H54 (cell line): ENCODE measurements around the gene PITPNM1.
A peak's percentile ranks its signal among the peaks of the same experiment; 100 is the strongest.

Experiments
- DNase-seq: peaks from one replicate; pipeline ENCODE4 v3.0.0; 2011; ENCODE audit warnings: low spot score, mixed read lengths; ENCODE audit not compliant: insufficient read length
- FAIRE-seq: peaks from 3 replicates; lab custom pipeline; 2011; peaks lifted over from hg19 to GRCh38; lab: Jason Lieb, UNC
- POLR2A ChIP-seq: IDR thresholded peaks from 2 replicates; pipeline ENCODE4 v1.6.1; 2011; ENCODE audit warnings: low read depth, mild to moderate bottlenecking, low read length

The PITPNM1 gene

DNA sequence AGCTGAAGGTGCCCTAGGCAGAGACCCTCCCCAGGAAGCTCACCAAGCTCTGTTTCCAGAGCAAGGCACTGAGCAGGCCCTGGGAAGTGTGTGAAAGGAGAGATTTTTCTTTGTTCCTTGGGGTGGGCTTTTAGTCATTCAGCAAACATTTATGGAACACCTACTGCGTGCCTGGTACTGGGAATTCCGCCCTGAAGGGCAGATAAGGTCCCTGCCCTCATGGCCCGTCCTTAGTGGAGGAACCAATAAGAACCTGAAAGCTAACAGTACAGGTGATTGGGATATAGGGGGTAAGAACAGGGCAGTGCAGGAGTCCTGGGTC lies 40.0 kb downstream of the PITPNM1 start:
- DNase-seq (no peak), FAIRE-seq (no peak)
- no peak for TF ChIP-seq POLR2A

DNA sequence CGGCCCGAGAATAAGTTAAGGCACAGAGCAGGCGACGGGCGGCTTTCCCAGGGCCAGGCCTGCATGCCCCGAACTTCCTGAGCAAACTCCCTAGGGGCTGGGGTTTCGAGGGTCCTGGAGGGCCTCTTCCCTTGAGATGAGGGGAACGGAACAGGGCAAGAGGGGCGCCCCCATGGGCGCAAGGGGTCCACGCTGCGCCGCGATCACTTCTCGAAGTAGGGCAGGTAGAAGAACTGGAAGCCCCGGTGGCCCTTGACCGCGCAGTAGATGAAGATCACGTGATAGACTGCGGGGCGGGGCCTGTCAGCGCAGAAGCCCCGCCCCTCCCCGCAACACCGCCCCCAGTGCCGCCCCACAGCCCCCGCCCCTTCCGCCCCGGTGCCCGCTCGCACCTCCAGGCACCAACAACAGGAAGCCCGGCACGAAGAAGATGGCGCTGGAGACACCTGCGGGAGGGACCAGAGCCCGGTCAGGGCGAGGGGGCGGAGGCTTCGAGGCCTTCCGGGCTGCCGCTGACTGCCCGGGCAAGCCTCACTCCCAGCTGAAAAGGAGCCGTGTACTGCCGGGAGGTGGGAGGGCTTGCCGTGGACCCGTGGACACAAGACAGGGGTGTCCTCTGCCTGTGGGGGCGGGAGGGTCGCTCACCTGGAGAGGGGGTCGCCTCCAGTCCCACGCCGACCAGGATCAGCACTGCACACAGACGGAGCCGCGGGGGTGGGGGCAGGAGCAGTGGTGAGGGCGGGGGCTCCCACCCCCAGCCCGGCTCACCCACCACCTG lies 40.6 kb downstream of the PITPNM1 start:
- FAIRE-seq: no peak
- peak; percentile 85 for DNase-seq
- peak; percentile 44 for TF ChIP-seq POLR2A

DNA sequence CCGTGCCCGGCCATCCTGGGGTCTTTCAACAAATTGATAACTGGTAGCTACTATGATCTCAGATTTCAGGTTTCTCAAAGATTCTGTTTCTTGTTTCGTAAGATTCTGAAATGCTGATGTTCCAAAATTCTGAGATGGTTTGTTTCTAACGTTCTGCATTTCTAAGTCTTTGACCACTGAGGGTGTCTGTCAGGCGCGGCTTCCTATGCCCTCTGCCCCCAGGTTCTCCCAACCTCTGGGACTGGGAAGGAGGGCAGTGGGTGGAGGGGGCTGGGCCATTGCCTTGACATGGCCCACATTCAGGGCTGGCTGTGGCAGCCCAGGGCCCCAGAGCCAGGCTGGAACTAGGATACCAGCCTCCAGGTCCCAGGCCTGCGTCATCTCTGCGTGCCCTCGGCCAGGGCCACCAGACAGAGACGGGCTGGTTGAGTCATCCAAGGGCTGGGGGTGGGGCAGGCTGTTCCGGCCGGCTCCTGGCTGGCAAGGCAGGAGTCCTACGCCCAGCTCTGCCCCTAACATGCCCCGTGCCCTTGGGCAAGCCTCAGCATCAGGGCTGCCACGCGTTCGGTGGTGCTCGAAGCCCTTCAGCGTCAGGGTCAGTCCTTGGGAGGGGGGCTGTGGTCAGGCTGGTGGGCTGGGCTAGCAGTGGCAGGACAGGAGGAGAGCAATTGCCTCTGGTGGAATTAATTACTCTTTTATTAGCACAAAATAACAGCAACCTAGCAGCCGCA lies 41.3 kb downstream of the PITPNM1 start:
- no peak for FAIRE-seq
- DNase-seq: peak; percentile 96
- peak; percentile 36; the same call in 1 of the 2 replicates for TF ChIP-seq POLR2A

DNA sequence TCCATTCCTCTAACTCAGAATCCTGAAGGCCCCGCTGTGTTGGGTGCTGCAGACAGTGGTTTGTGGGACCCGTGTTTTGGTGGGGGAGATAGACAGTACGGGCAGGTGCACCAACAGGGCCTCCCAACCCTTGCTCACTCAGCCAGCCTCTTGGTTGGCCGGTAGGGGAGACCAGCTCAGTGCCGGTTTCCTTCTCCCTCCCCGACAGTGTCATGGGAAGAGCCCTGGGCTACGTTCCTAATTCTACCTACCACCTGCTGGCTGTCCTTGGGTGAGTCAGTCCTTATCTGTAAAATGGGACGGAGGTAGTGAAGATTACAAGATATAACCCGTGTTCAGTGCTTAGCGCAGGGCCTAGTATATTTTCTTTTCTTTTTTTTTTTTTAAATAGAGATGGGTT lies 42.0 kb downstream of the PITPNM1 start:
- no peak for DNase-seq
- TF ChIP-seq POLR2A: no peak
- no peak for FAIRE-seq

DNA sequence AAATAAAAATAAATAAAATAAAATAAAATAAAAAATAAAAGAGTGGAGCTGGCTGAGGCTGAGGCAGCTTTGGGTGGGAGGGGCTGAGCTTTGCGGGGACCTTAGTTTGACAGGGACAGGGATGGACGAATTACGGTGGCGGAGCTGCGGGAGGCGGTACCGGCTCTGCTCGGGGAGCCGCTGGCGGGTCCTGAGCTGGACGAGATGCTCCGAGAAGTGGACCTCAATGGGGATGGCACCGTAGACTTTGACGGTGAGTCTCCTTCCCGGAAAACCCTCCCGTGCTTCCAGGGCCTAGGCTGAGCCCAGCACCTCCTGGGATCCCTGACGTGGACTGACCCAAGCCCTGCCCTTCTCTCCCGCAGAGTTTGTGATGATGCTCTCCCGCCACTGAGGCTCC lies 46.9 kb downstream of the PITPNM1 start:
- DNase-seq (no peak), FAIRE-seq (no peak)
- no peak for TF ChIP-seq POLR2A

DNA sequence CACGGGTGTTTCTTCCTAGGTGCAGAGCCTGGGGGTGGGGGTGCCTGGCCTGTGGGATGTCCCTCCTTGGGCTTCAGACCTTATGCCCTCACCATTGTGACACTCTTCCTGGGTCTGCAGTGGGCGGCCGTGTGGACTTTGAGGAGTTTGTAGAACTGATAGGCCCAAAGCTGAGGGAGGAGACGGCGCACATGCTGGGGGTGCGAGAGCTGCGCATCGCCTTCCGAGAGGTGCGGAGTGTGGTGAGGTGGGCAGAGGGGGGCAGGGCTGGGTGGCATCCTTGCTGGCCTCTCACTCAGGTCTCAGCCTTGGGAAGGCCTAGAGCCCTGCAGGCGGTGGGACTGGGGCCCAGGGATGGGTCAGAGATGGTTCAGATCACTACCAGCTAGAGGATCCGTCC lies 47.7 kb downstream of the PITPNM1 start:
- no peak for TF ChIP-seq POLR2A
- no peak for DNase-seq
- no peak for FAIRE-seq

DNA sequence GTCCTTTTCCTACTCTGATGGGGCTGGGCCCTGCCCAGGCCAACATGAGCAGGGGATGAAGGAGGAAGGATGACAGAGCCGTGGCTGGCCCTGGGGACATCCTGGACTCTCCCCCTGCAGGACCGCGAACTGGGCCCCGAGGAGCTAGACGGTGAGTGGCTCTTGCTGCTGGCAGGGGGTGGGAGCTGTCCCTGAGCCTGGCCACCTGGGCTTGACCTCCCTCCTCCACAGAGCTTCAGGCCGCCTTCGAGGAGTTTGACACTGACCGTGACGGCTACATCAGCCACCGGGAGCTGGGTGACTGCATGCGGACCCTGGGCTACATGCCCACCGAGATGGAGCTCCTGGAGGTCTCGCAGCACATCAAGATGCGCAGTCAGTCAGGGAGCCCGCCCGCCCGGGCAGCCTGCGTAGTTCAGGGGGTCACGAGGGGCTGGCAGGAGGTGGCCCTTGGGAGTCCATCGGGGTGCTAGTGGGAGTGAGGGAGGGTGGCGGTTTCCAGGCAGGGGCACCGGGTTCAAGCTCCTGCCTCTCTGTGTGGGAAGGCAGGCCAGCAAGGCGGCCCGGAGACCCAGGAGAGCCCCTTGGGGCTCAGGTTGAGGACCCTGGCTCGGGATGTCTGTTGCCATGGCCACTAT lies 49.0 kb downstream of the PITPNM1 start:
- TF ChIP-seq POLR2A: no peak
- FAIRE-seq: no peak

DNA sequence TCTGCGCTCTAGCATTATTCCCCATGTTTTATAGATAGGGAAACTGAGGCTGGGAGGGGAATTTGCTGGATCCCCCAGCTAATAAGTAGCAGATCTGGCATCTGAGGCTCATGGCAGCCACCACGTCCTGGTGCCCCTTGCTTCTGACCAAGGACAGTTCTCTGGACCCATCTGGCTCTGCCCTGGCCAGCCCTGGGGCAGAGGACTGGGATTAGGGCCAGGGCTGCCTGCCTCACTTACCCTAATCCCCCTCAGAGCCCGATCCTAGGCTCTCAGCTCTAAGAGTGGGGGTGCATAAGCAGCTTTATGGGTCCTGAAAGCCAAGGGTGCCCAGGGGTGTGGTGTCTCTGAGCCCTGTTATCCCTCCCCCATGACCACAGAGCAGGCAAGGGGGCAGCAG lies 50.1 kb downstream of the PITPNM1 start, which contains the start of gene CABP4:
TSS of gene CABP4 (plus strand) at position 301 of the 400 bp plus-strand sequence. CDS start at position 371, 70 bp downstream.
- no peak for FAIRE-seq
- no peak for TF ChIP-seq POLR2A
- DNase-seq: no peak

More for the DNA sequence above, 49.0 kb downstream of the PITPNM1 start:
- DNase-seq: no peak

DNA sequence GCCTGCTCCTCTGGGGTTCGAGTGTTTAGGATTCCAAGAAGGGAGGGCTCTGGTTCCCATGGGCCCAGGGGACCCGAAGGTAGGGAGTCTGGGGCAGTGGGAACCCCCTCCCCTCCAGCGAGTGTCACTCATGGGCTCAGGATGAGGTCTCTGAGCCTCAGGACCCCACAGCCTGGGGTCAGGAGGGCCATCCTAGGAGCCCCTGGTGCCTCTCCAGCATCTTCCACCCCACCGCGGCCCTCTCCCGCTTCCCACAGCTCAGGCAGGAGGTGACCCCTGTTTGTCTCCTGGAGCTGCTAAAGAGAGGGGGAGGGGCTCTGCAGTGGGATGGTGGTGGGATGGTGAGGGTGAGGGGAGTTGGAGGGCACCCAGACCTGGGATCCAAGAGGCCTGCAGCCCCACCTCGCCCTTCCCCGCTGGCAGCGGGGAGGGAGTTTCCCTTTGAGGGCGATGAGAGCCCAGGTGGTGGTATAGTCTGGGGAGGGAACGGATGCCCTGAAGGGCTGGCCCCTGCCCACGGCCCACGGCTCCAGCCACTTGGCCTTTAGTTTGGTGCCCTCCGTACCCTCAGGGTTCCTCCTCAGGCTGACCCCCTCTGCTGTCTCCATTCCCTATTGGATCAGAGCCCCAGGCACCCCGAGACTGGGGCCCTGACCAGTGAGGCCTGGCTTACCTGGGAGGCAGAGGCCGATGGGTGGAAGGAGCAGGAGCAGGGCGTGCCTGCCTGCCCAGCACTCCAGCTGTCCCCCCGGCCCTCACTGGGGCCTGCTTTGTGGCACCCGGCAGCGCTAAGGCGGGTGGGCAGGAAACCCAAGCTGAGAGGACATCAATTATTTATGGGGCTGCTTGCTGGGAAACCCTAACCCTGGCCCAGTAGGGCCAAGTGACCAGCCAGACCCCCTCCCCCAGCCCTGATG lies 51.1 kb downstream of the PITPNM1 start:
- FAIRE-seq: no peak
- no peak for DNase-seq
- TF ChIP-seq POLR2A: no peak

DNA sequence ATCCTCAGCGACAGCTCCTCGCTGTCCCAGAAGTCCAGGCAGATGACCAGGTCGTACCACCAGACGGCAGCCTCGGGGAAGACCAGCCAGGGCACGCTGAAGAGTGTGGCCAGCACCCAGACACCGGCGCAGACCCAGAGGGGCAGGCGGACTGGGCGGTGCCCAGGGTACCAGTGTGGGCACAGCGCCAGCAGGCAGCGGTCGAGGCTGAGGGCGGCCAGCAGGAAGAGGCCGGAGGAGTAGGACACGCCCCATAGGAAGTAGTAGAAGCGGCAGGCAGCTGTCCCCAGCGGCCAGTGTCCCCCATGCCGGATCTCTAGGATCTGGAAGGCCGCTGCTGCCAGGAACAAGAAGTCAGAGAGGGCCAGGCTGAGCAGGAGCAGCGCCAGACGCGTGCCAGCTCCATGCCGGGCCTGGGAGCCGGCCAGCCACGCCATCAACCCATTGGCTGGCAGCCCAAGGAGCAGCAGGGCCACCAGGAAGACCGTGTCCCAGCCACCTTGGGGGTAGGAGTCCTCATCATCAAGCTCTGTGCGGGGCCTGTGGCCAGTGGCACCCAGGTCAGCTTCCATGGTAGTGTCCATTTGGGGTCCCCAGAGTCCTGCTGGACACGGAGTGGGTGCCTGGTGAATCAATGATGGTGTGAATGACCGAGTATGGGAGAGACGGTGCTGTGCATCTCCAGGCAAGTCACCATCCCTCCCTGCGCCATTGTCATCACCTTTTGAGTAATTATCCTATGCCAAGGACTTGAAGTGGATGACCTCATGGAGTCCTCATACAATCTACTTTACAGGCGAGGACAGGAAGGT lies 52.8 kb downstream of the PITPNM1 start, which contains the start of gene GPR152:
TSS of gene GPR152 (minus strand) at position 589 of the 812 bp plus-strand sequence. CDS start at position 584, 5 bp downstream.
- no peak for FAIRE-seq
- no peak for TF ChIP-seq POLR2A
- no peak for DNase-seq

DNA sequence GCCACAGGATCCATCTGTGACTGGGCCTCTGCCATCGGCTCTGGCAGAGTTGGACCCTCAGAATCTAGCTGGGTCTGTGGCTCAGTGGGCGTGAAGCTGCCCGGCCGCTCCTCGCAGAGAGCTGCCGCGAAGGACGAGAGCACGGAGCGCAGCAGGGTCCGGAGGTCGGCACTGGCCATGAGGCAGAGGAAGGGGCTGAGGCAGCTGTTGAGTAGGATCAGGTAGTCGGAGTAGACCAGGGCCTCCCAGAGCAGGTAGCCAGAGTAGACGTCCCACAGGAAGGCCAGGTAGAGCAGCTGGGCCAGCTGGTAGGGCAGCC lies 53.5 kb downstream of the PITPNM1 start:
- no peak for TF ChIP-seq POLR2A
- no peak for FAIRE-seq
- DNase-seq: no peak

DNA sequence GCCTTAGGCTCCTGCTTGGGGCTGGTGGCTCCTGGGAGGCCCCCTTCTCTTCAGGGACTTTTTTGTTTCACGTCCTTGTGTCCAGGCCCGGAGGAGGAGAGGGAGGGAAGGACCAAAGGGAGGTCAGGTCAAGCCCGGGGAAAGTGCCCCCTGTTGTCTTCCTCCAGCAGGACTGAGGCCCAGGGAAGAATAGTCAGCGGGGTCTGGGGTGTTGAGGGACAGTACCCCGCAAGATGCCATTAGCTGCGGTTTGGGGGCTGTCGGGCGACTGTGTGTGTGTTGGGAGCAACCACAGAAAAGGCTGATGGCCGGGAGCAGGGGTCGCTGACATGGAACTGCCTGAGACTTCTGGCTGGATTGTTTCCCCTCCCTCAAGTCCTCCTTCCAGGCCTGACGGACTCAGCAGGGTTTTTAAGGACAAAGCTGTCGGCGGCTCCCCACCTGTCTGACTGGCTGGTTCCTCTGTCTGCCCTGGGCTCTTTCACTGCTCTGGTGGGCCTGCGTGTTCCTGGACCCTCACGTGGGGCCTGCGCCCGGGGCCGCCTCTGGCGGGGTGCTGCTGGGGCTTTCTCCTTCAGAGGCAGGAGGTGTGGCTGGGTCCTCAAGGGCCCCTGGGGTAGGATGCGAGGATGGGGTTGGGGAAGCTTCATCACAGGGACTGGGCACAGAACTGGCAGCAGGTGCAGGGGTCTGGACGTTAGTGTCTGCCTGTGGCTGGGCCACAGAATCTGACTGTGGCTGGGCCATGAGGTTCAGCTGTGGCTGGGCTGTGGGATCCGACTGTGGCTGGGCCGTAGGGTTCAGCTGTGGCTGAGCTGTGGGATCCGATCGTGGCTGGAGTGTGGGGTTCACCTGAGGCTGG lies 54.1 kb downstream of the PITPNM1 start:
- DNase-seq (no peak), FAIRE-seq (no peak)
- TF ChIP-seq POLR2A: no peak
